SK-N-MC (cell line): ENCODE data around the gene CAPN2.

Experiments
- EZH2 ChIP-seq: fragments of 200-600 bp; sonication (generic); IDR thresholded peaks from one replicate; pipeline ENCODE4 v1.6.1; 2017; ENCODE audit warnings: antibody characterized with exemption
- FOXP2 ChIP-seq: optimal IDR thresholded peaks from 2 replicates; pipeline ENCODE3; 2011; ENCODE audit warnings: mild to moderate bottlenecking, moderate library complexity; ENCODE audit not compliant: insufficient read depth; ENCODE audit errors: extremely low read length, control extremely low read depth
- POLR2AphosphoS5 ChIP-seq: IDR thresholded peaks from 2 replicates; pipeline ENCODE4 v1.6.1; 2012; ENCODE audit warnings: mild to moderate bottlenecking, low read depth, low read length, borderline replicate concordance

DNA sequence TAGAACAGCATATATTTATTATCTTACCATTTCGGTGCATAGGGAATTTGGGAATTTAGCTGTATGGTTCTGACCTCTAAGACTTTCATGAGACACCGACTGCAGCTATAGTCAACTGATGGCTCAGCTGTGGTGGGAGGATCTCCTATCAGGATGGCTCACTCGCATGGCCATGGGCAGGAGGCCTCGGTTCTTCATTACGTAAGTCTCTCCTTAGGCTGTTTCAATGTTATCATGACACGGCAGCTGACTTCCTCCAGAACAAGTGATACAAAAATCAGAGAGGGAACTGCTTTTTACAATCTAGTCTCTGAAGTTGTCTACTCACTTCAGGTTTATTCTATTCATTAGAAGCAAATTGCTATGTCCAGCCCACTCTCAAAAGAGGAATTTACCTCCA is 33.5 kb upstream of the CAPN2 start:
- TF ChIP-seq EZH2 (no peak), POLR2AphosphoS5 (no peak), FOXP2 (no peak)
